Astrocyte (in vitro differentiated cells and primary cell): ENCODE results near the gene TOR4A. TPM values are rescaled to one million over a fixed set of nuclear protein-coding genes. Genes with fewer than 3 reads are reported as not detected.

Experiments
- DNase-seq: peaks from one replicate; pipeline ENCODE4 v3.0.0-alpha.2; 2010; ENCODE audit warnings: low read depth
- FAIRE-seq: peaks from 2 replicates; lab custom pipeline; 2011; peaks lifted over from hg19 to GRCh38; lab: Jason Lieb, UNC
- H2AFZ ChIP-seq: 2 replicates; pipeline ENCODE4 v1.6.0; 2012; ENCODE audit warnings: low read depth, low read length, inconsistent platforms
- H3K27ac ChIP-seq: 2 replicates; pipeline ENCODE4 v1.5.1; 2011; ENCODE audit warnings: low read depth, low read length, inconsistent platforms
- H3K27me3 ChIP-seq: 2 replicates; pipeline ENCODE4 v1.6.0; 2011; ENCODE audit warnings: low read length, inconsistent platforms; ENCODE audit not compliant: insufficient read depth
- H3K36me3 ChIP-seq: 2 replicates; pipeline ENCODE4 v1.5.1; 2011; ENCODE audit warnings: low read length, inconsistent platforms; ENCODE audit not compliant: insufficient read depth
- H3K4me1 ChIP-seq: 2 replicates; pipeline ENCODE4 v1.5.1; 2011; ENCODE audit warnings: low read length, inconsistent platforms; ENCODE audit not compliant: insufficient read depth
- H3K4me2 ChIP-seq: 2 replicates; pipeline ENCODE4 v1.6.0; 2012; ENCODE audit warnings: low read length, inconsistent platforms
- H3K4me3 ChIP-seq: 2 replicates; pipeline ENCODE4 v1.5.1; 2011; ENCODE audit warnings: low read depth, mild to moderate bottlenecking, low read length, inconsistent platforms; ENCODE audit not compliant: insufficient read depth
- H3K79me2 ChIP-seq: 2 replicates; pipeline ENCODE4 v1.6.0; 2012; ENCODE audit warnings: mild to moderate bottlenecking, low read length, inconsistent platforms; ENCODE audit not compliant: insufficient read depth
- H3K9ac ChIP-seq: 2 replicates; pipeline ENCODE4 v1.6.0; 2012; ENCODE audit warnings: mild to moderate bottlenecking, low read length, inconsistent platforms
- H3K9me3 ChIP-seq: 2 replicates; pipeline ENCODE4 v1.5.1; 2012; ENCODE audit warnings: low read depth, mild to moderate bottlenecking, low read length, inconsistent platforms; ENCODE audit not compliant: insufficient read depth
- H4K20me1 ChIP-seq: 2 replicates; pipeline ENCODE4 v1.6.0; 2012; ENCODE audit warnings: low read length, inconsistent platforms; ENCODE audit not compliant: insufficient read depth
- H3K27ac Mint-ChIP-seq: one replicate; pipeline ENCODE4 v1.8.0; 2021; ENCODE audit warnings: mild to moderate bottlenecking, mixed read lengths; ENCODE audit not compliant: unreplicated experiment
- H3K27me3 Mint-ChIP-seq: one replicate; pipeline ENCODE4 v1.8.0; 2021; ENCODE audit warnings: low read depth, mixed read lengths; ENCODE audit not compliant: unreplicated experiment
- H3K36me3 Mint-ChIP-seq: one replicate; pipeline ENCODE4 v1.8.0; 2021; ENCODE audit warnings: low read depth, mixed read lengths; ENCODE audit not compliant: unreplicated experiment
- H3K4me1 Mint-ChIP-seq: one replicate; pipeline ENCODE4 v1.8.0; 2021; ENCODE audit warnings: low read depth, mixed read lengths; ENCODE audit not compliant: unreplicated experiment
- H3K4me3 Mint-ChIP-seq: one replicate; pipeline ENCODE4 v1.8.0; 2021; ENCODE audit warnings: mild to moderate bottlenecking, moderate library complexity, mixed read lengths; ENCODE audit not compliant: unreplicated experiment
- H3K9me3 Mint-ChIP-seq: one replicate; pipeline ENCODE4 v1.8.0; 2021; ENCODE audit warnings: mild to moderate bottlenecking, mixed read lengths; ENCODE audit not compliant: unreplicated experiment
- CTCF ChIP-seq: IDR thresholded peaks from 2 replicates; pipeline ENCODE4 v1.5.1; 2011; ENCODE audit warnings: low read depth, mild to moderate bottlenecking, inconsistent platforms, low read length, moderate library complexity; ENCODE audit not compliant: insufficient read depth
- EZH2 ChIP-seq: IDR thresholded peaks from 2 replicates; pipeline ENCODE4 v1.6.1; 2012; ENCODE audit warnings: mild to moderate bottlenecking, low read length, inconsistent platforms; ENCODE audit not compliant: insufficient read depth
- total RNA-seq: library from RNA; stranded (reverse); gene quantifications from 2 replicates; pipeline ENCODE4 v1.2.1, GENCODE V29; 2021

The TOR4A gene
- total RNA-seq, 1 donor from 2014 or later: 11.8 TPM

- Mint-ChIP-seq H3K4me3 (no peak overlapping the region), H3K27ac (no peak overlapping the region), H3K36me3 (no peaks in the 10 kb centered on the region), H3K27me3 (peaks cover 2% of the 10 kb centered on the region), H3K4me1 (no peaks in the 10 kb centered on the region), H3K9me3 (no peaks in the 10 kb centered on the region)
- H3K9me3 ChIP-seq: no peaks in the 10 kb centered on the region
- H3K36me3 ChIP-seq: no peaks in the 10 kb centered on the region
- H3K4me1 ChIP-seq: peaks cover 5% of the 10 kb centered on the region
- H3K27me3 ChIP-seq: no peaks in the 10 kb centered on the region
- H2AFZ ChIP-seq: no peak overlapping the region
- no peak overlapping the region for H3K4me3 ChIP-seq
- H3K9ac ChIP-seq: no peak overlapping the region
- no peak for TF ChIP-seq CTCF
- H3K4me2 ChIP-seq: no peak overlapping the region
- no peak overlapping the region for H3K27ac ChIP-seq
- no peaks in the 10 kb centered on the region for H3K79me2 ChIP-seq
- H4K20me1 ChIP-seq: no peaks in the 10 kb centered on the region
- no peak for FAIRE-seq
- no peak for DNase-seq
These were observed 35.4 kb downstream of the TOR4A start for GRCh38 chr9:137312852-137313325.

- H3K4me3 Mint-ChIP-seq: no peak overlapping the region
- H3K79me2 ChIP-seq: no peaks in the 10 kb centered on the region
- H3K4me1 ChIP-seq: peaks cover 5% of the 10 kb centered on the region
- FAIRE-seq: no peak
- no peaks in the 10 kb centered on the region for H4K20me1 ChIP-seq
- no peak overlapping the region for H3K27ac Mint-ChIP-seq
- H3K27me3 Mint-ChIP-seq: no peaks in the 10 kb centered on the region
- H3K4me2 ChIP-seq: no peak overlapping the region
- no peak overlapping the region for H3K9ac ChIP-seq
- no peaks in the 10 kb centered on the region for H3K36me3 ChIP-seq
- DNase-seq: no peak
- H3K36me3 Mint-ChIP-seq: no peaks in the 10 kb centered on the region
- H3K27ac ChIP-seq: no peak overlapping the region
- H3K27me3 ChIP-seq: no peaks in the 10 kb centered on the region
- no peak for TF ChIP-seq CTCF
- TF ChIP-seq EZH2: no peak
- H3K9me3 ChIP-seq: no peaks in the 10 kb centered on the region
- no peaks in the 10 kb centered on the region for H3K9me3 Mint-ChIP-seq
- no peak overlapping the region for H3K4me3 ChIP-seq
- H2AFZ ChIP-seq: no peak overlapping the region
- H3K4me1 Mint-ChIP-seq: no peaks in the 10 kb centered on the region
These were observed 35.9 kb downstream of the TOR4A start for GRCh38 chr9:137313326-137313936.

- no peak for FAIRE-seq
- Mint-ChIP-seq H3K36me3 (no peaks in the 10 kb centered on the region), H3K4me1 (no peaks in the 10 kb centered on the region), H3K9me3 (no peaks in the 10 kb centered on the region), H3K4me3 (no peak overlapping the region), H3K27ac (no peak overlapping the region), H3K27me3 (no peaks in the 10 kb centered on the region)
- Histone ChIP-seq H3K4me2 (no peak overlapping the region), H3K79me2 (no peaks in the 10 kb centered on the region), H3K27me3 (no peaks in the 10 kb centered on the region), H4K20me1 (no peaks in the 10 kb centered on the region), H3K4me3 (no peak overlapping the region), H3K36me3 (no peaks in the 10 kb centered on the region), H3K27ac (no peak overlapping the region), H3K4me1 (peaks cover 5% of the 10 kb centered on the region), H3K9ac (no peak overlapping the region), H2AFZ (no peak overlapping the region), H3K9me3 (no peaks in the 10 kb centered on the region)
- DNase-seq: no peak
- no peak for TF ChIP-seq CTCF
- no peak for TF ChIP-seq EZH2
These were observed 36.5 kb downstream of the TOR4A start for GRCh38 chr9:137313956-137314560.
